GF-D8 (cell line): Measurements from ENCODE around the gene COPS8.

Experiments used
- DNase-seq: peaks from one replicate; lab custom pipeline; 2025; lab: John Stamatoyannopoulos, UW

COPS8 gene

GRCh38 chr2:237064203-237065070 lies 21.3 kb upstream of the COPS8 start:
- DNase-seq = no peak

GRCh38 chr2:237065071-237065377 lies 20.7 kb upstream of the COPS8 start:
- no peak for DNase-seq

- no peak for DNase-seq
These were observed 19.3 kb upstream of the COPS8 start for GRCh38 chr2:237066396-237066795.

- DNase-seq = no peak
These were observed 17.6 kb upstream of the COPS8 start for GRCh38 chr2:237068005-237068576.

GRCh38 chr2:237072067-237072931 lies 13.4 kb upstream of the COPS8 start:
- no peak for DNase-seq

- no peak for DNase-seq
These were observed 12.1 kb upstream of the COPS8 start for GRCh38 chr2:237073552-237073951.

- no peak for DNase-seq
These were observed 11.3 kb upstream of the COPS8 start for GRCh38 chr2:237074211-237074993.

GRCh38 chr2:237075749-237076599 lies 9.7 kb upstream of the COPS8 start:
- no peak for DNase-seq

GRCh38 chr2:237081596-237081995 lies 4.1 kb upstream of the COPS8 start:
- no peak for DNase-seq

- no peak for DNase-seq
These were observed 2.7 kb upstream of the COPS8 start for GRCh38 chr2:237083026-237083425.

GRCh38 chr2:237084444-237084843 lies 1.2 kb upstream of the COPS8 start:
- DNase-seq = no peak

- DNase-seq = no peak
These were observed 5.2 kb downstream of the COPS8 start for GRCh38 chr2:237090906-237091305.

- DNase-seq = no peak
These were observed 6.2 kb downstream of the COPS8 start for GRCh38 chr2:237091779-237092436.

GRCh38 chr2:237092506-237092905 lies 6.8 kb downstream of the COPS8 start:
- no peak for DNase-seq

- DNase-seq = no peak
These were observed 7.5 kb downstream of the COPS8 start for GRCh38 chr2:237092920-237093781.

- DNase-seq = no peak
These were observed 10.5 kb downstream of the COPS8 start for GRCh38 chr2:237096201-237096600.

GRCh38 chr2:237096911-237097310 lies 11.2 kb downstream of the COPS8 start:
- DNase-seq = no peak

- no peak for DNase-seq
These were observed 11.7 kb downstream of the COPS8 start for GRCh38 chr2:237097326-237097910.
